GM21526 (cell line): ENCODE results near the gene CISD1.
A peak's percentile ranks its signal among the peaks of the same experiment; 100 is the strongest.

Experiments
- ATAC-seq: cut with Tn5 transposase; IDR thresholded peaks from one replicate; pipeline ENCODE4 v1.9.1; 2021; ENCODE audit warnings: moderate library complexity; ENCODE audit not compliant: unreplicated experiment, low FRiP score

The CISD1 gene

DNA sequence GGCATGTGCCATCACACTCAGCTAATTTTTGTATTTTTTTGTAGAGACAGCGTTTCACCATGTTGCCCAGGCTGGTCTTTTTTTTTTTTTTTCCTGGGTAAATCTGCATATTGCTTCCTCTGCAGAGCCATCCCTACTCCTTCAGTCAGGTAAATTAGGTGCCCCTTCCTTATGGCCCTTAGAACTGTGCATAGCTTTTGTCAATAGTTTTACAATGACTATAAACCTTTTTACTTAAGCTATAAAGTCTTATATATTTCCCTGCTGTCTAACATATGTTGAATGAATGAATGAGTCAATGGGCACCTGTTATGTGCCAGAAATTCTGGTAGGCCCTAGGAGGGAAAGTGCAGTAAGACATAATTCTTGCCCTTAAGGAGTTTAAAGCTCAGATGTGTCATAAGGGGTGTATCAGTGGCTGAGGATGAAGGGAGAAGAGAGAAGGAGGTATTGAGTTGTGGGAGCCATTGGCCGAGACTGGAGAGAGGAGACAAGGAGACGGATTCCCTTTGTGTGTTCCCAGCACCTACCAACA lies 35.2 kb downstream of the CISD1 start:
- ATAC-seq, result no peak

DNA sequence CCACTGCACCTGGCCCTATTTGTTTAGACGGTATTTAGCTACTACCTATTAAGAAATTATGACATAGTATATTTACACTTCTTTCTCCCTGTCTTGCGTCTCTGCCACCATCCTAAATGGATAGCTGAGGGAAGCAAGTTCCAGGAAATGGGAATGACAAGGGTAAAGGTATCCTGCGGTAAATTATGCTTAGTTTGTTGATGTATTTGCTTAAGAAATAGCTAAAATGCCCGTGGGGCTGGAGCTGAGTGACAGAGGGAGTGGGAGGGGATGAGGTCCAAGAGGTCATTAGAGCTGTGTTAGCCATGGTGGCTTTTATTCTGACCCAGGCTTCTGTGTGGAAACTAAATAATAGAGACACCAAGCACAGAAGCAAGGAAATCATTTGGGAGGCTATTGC lies 36.9 kb downstream of the CISD1 start:
- no peak for ATAC-seq

DNA sequence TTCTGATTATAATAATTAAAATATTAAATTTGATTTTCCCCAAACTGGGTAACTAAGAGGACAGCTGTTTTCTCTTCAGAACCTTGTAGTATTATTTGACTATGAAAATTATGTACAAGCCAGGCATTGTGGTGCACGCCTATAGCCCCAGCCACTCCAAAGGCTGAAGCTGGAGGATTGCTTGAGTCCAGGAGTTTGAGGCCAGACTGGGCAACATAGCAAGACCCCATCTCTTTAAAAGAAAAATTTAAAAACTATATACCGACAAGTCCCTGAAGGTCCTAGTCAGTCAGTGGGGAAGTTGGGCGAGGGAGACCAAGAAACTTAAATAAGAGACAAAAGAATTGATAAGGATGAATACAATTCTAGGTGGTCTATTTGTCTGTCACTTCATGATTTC lies 38.7 kb downstream of the CISD1 start:
- no peak for ATAC-seq

DNA sequence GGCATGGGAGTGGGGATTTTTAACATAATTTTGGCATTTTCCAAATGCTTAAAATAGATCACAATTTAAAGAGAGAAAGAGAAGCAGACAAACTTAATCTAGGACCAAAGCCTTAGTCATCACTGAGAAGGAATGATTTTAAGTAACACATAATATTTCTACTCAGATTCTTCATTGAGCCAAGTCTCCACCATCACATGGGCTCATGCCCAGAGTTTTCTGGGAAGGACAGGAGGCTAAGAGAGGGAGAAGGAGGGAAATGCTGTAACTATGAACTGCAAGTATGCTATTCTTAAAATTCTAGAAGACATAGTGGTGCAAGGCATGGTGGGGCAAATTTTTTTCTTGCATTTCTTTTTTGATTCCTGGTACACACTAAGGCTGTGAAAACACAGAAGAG lies 42.1 kb downstream of the CISD1 start:
- ATAC-seq, result no peak

DNA sequence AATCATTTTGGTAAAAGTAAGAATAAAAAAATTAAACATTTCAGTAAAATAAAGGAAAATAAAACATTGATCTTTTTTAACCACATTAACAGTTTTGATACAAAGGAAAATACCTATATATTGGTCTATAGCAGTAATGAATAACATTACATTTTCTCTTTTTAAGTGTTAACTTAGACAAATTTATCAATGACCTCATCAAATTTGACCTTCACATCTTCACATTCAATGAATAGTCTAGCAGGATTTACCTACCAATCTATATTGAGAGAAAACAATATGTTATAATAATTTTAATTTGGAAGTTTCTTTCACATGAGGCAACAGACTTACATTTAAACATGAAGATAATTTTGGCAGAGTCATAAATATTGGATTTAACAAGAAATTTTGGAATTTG lies 47.9 kb downstream of the CISD1 start:
- no peak for ATAC-seq

DNA sequence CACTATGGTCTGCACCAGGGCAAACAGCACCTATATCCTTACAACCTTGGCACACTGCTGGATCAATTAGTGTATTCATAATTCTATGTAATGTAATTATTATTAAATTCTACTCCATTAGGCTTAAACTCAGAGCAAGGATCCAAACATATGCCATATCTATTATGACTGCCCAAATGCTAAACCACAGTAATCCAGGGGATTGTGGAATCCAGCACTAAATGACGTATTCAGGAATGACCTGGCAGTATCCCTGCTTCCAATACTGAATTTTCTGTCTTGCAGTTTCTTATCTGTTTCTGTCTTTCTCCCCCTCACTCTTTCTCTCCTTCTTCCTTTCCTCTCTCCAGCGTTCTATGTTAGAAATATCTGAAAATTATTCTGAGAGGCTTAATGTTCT lies 49.4 kb downstream of the CISD1 start:
- ATAC-seq, result no peak

DNA sequence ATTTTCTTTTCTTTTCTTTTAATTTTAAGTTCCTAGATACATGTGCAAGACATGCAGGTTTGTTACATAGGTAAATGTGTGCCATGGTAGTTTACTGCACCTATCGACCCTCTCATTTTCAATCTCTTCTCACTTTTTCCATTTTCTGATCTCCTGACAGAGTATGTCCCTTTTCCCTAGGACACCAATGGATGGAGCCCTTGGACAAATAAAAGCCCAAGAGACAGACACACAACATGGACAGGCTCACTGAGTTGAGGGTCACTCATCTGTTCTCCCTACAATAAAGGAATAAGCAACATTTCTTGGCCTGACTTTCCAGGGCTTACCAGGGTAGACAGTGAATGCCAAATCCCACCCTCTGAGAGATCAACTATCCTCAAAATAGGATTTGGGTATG lies 50.6 kb downstream of the CISD1 start:
- ATAC-seq, result no peak

DNA sequence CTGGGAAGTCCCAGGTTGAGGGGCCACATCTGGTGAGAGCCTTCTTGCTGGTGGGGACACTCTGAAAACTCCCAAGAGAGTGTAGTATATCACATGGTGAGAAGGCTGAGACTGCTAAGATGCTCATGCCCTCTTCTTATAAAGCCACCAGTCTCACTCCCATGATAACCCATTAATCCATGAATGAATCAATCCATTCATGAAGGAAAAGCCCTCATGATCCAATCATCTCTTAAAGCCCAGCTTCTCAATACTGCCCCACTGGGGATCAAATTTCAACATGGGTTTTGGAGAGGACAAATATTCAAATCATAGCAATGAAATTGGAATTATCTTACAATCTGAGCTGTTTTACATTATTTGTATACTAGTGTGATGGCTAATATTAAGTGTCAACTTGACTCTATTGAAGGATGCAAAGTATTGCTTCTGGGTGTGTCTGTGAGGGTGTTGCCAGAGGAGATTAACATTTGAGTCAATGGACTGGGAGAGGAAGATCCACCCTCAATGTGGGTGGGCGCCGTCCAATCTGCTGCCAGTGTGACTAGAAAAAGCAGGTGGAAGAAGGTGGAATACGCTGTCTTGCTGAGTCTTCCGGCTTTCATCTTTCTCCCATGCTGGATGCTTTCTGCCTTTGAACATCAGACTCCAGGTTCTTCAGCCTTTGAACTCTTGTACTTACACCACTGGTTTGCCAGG lies 51.5 kb downstream of the CISD1 start:
- no peak for ATAC-seq

DNA sequence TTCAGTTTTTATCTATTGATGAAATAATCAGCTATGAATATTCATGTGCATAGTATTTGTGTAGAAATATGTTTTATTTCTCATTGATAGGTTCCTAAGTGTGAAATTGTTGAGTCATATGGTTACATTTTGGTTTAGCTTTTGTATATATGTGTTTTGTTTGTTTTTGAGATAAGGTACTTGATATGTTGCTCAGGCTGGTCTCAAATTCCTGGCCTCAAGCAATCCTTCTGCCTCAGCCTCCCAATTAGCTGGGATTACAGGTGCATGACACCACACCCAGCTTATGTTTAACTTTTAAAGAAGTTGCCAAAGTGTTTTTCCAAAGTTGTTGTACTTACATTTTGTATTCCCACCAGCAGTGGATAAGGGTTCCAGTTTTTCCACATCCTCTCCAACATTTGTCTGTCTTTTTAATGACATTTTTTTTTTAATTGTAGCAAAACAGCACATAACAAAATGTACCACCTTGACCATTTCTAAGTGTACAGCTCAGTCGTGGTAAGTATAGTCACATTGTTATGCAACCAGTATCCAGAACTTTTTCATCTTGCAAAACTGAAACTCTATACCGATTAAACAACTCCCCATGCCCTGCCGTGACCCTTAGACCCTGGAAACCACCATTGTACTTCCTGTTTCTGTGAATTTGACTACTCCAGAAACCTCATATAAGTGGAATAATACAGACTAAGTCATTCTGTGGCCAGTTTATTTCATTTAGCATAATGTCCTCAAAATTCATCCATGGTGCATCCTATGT lies 53.3 kb downstream of the CISD1 start:
- peak; percentile 71 for ATAC-seq

DNA sequence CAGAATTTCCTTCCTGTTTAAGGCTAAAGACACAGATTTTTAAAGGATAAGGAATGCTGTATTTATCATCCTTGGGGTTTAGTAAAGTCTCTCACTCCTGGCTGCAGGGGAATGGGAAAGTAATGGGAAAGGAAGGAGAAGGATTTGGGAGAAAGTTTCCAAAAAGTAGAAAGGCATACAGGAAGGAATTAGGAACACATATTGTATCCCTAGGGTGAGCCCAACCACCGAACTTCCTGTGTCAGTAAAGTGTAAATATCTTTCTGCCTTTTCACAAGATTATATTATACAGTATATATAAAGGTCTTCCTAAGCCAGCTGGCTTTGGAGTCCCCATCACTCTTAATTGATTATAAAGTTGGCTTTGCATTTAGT lies 53.9 kb downstream of the CISD1 start:
- no peak for ATAC-seq

DNA sequence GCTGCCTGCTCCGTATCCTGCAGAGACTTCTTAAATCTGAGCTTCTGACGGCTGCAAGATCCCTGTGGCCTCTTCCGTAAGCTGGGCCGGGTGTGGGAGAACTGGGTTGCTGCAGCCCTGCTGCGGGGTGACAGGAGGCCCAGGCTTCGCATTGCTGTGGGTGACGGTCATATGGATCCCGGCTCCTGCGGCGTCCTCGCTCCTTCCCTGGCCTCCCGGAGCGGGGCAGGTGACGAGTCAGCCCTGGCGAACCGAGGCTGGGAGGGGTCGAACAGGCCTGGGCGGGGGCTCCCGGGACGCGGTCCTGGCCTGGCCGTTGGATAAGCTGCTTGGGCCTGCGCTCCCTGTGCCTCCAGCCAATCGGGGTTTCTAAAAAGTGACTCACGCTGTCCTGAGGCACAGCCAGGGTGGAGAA lies 58.0 kb downstream of the CISD1 start:
- no peak for ATAC-seq

DNA sequence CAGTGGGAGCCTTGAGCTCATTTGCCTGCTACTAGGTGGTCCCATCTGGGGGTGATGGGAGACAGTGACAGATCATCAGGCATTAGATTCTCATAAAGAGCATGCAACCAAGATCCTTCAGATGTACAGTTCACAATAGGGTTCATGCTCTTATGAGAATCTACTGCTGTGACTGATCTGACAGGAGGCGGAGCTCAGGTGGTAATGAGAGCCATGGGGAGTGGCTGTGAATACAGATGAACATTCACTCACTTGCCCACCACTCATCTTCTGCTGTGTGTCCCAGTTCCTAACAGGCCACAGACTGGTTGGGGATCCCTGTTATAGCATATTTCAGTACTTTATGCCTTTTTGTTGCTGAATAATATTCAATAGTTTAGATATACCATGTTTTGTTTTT lies 59.3 kb downstream of the CISD1 start:
- no peak for ATAC-seq

DNA sequence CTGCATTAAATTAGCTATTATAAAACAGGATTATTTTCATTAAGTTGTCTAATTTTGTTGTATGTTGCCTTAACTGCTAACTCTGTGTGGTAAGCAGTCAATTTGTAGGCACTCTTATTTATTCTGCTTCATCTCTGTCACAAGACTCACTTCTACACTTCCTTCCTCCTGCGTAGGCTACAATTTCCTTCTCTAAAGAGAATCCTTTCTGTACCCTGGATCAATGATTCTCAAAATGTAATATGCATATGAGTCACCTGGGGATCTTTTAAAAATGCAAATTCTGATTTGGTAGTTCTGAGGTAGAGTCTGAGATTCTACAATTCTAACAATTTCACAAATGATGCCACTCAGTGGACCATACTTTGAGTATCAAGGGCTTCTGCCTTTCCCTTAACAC lies 61.5 kb downstream of the CISD1 start:
- no peak for ATAC-seq

DNA sequence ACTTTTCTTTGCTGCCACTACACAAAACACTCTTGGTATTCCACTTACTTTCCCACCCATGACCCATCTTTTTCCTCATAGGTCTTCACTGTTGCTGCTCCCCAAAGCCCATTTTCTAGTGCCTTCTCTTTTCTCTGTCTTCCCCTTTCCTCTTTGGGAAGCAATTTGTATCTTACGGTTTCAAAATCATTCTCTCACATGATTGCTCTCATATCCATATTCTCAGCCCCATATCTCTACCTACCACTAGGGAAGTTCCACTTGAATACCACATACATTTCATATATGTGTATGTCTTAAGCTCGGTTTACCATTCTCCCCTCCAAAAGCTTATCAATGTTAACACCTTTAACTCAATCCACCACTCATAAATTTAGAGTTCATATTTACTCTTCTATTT lies 62.7 kb downstream of the CISD1 start:
- no peak for ATAC-seq

DNA sequence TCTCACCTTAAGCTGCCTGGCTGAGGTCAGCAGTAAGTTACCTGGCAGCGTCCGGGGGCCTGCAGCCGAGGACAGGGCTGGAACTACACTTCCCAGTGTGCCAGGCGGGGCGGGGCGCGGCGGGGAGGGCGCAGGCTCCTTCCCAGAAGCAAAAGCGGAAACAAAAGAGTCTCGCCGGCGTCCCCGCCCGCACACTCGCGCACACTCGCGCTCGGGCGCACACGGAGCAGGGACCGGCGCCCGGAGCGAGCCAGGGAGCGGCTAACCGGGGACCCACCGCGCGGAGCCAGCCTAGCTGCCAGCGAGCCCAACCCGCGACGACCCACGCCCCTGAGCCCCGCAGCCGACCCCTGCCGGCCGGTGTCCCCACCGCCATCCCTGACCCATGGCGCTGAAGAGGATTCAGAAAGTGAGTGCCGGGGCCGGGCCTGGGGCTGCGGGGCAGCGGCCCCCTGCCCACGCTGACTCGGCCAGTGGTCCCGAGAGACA lies 65.9 kb downstream of the CISD1 start, which contains the start of gene UBE2D1:
Gene UBE2D1, plus strand, starts transcription at position 190 of the 489 bp plus-strand sequence. Its CDS starts 196 bp downstream, at position 386.
- ATAC-seq, result peak; percentile 97

DNA sequence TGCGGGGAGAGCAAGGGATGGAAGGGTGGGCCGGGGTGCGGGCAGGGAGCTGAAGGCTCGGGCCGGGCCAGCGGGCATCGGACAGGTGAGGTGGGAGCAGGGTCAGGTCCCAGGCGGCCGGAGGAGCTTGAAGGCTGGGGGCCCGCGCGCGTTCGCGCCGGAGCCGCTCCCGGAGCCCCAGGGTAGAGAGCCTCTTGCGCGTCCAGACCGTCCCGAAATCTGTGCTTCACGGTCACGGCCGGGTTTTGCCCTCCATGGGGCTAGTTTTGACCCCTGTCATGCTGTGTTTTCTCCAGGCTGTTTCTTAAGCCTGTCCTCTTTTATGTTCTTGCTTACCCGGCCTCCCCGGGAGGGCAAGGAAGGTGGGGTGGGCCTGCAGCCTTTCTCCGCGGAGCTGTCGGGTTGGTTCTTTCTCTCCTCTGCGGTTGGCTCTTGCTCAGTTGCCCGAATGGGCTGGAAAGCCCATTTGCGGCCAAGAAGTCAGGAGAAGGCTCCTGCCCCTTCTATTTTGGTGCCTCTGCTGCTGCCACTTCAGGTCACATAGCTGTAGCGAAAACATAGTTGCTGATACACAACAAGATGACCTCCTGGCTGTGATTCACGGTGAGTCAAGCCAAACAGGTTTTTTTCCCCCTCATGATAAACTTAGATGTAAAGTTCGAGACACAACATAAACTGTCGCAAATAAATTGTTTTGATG lies 66.5 kb downstream of the CISD1 start:
- ATAC-seq, result peak; percentile 49

DNA sequence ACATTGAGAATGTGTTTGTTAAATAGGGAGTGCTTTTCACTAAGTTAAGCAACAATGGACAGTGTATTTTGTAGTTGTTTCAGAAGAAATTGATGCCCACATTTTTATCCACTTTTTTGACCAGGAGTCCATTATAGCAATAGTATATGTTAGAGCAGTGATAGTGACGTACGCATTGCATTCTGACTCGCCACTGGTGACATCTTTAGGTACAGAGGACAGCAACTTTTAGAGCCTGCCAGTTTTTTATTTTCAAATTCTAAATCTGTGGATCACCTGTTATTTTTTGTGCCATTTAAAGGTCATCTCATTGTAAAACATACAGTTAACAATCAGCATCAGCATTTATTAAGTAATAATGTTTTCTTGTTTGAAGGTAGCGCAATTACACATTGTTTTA lies 67.3 kb downstream of the CISD1 start:
- no peak for ATAC-seq
